GM18907 (cell line): ENCODE results near the gene PNMA6E.

Source experiments
- ATAC-seq: cut with Tn5 transposase; IDR thresholded peaks from one replicate; pipeline ENCODE4 v1.9.1; 2021; ENCODE audit warnings: mild to moderate bottlenecking, moderate library complexity; ENCODE audit not compliant: unreplicated experiment

Gene PNMA6E

GRCh38 chrX:153401133-153401764, at the start of gene PNMA6E:
TSS of gene PNMA6E (minus strand) at chrX:153401350. CDS start at chrX:153398849, 2,501 bp downstream.
- no peak for ATAC-seq

GRCh38 chrX:153450949-153451277, 49.8 kb upstream of the PNMA6E start:
- no peak for ATAC-seq

- no peak for ATAC-seq
Observed at GRCh38 chrX:153450114-153450948, 49.2 kb upstream of the PNMA6E start.

- ATAC-seq = no peak
Observed at GRCh38 chrX:153449368-153450113, 48.4 kb upstream of the PNMA6E start.

GRCh38 chrX:153448556-153449367, 47.6 kb upstream of the PNMA6E start:
- no peak for ATAC-seq

GRCh38 chrX:153447581-153447960, 46.4 kb upstream of the PNMA6E start:
- ATAC-seq = no peak

- ATAC-seq = no peak
Observed at GRCh38 chrX:153446950-153447580, 45.9 kb upstream of the PNMA6E start.

- no peak for ATAC-seq
Observed at GRCh38 chrX:153446636-153446936, 45.4 kb upstream of the PNMA6E start.

- no peak for ATAC-seq
Observed at GRCh38 chrX:153445856-153446635, 44.9 kb upstream of the PNMA6E start, which contains the start of gene TREX2. TSS of gene TREX2 (minus strand) at chrX:153446056. CDS start at chrX:153445430, 626 bp downstream.

- ATAC-seq = no peak
Observed at GRCh38 chrX:153445106-153445855, 44.1 kb upstream of the PNMA6E start.

GRCh38 chrX:153444333-153445011, 43.3 kb upstream of the PNMA6E start:
- no peak for ATAC-seq

- ATAC-seq = no peak
Observed at GRCh38 chrX:153443476-153444332, 42.6 kb upstream of the PNMA6E start.

- no peak for ATAC-seq
Observed at GRCh38 chrX:153442463-153442862, 41.3 kb upstream of the PNMA6E start.

GRCh38 chrX:153441981-153442380, 40.8 kb upstream of the PNMA6E start:
- ATAC-seq = no peak

- ATAC-seq = no peak
Observed at GRCh38 chrX:153441296-153441695, 40.1 kb upstream of the PNMA6E start.

GRCh38 chrX:153440556-153441135, 39.5 kb upstream of the PNMA6E start:
- no peak for ATAC-seq

GRCh38 chrX:153439977-153440376, 38.8 kb upstream of the PNMA6E start:
- no peak for ATAC-seq
